GM23338 (cell line): Measurements from ENCODE around the gene KLHL22. TPM values are rescaled to one million over a fixed set of nuclear protein-coding genes. Genes with fewer than 3 reads are reported as not detected.

ENCODE experiments used
- polyA plus RNA-seq: library from polyadenylated mRNA; unstranded; fragments of >200 nt; fragmentation: Nextera tagmentation; extraction: Ambion mirVana; gene quantifications from 2 replicates; pipeline ENCODE4 v1.2.1, GENCODE V29; 2016
- small RNA-seq: library from RNA; depleted of rRNA; stranded (forward); fragments of <200 nt; gene quantifications from one replicate; pipeline ENCODE3, GENCODE V24; 2014; ENCODE audit warnings: low replicate concordance
- total RNA-seq: library from RNA; depleted of rRNA; stranded (reverse); fragments of >200 nt; shearing (Covaris generic); gene quantifications from 2 replicates; pipeline ENCODE4 v1.2.3, GENCODE V29; 2014; rRNA removed

The KLHL22 gene
- total and polyA plus RNA-seq, 2 experiments from 2014 or later, result 2.4 to 16.0 TPM

Small RNA genes within 50 kb of the gene (small RNA-seq; reads per million reads assigned to genes)
- gene RF00019 (not detected), gene RN7SL812P (not detected), gene RNU6-225P (not detected), gene RNY1P9 (not detected)

Other genes starting within 250 kb of the KLHL22 start
- 33.4 and 38.4 TPM in 2 replicates for gene RTN4R, start 227.5 kb downstream of the KLHL22 start, total RNA-seq
- 10.6 and 12.9 TPM in 2 replicates for gene RTN4R, start 227.5 kb downstream of the KLHL22 start, polyA plus RNA-seq
- 66.3 and 72.1 TPM in 2 replicates for gene DGCR6L, start 175.7 kb downstream of the KLHL22 start, total RNA-seq
- 82.4 and 85.9 TPM in 2 replicates for gene DGCR6L, start 175.7 kb downstream of the KLHL22 start, polyA plus RNA-seq
- gene ZNF74, start 101.6 kb downstream of the KLHL22 start, total RNA-seq, result 78.2 and 94.0 TPM in 2 replicates
- 16.1 and 17.0 TPM in 2 replicates for gene ZNF74, start 101.6 kb downstream of the KLHL22 start, polyA plus RNA-seq
- 16.6 and 17.0 TPM in 2 replicates for gene SCARF2, start 58.0 kb downstream of the KLHL22 start, total RNA-seq
- 1.8 and 2.2 TPM in 2 replicates for gene SCARF2, start 58.0 kb downstream of the KLHL22 start, polyA plus RNA-seq
- 32.0 and 43.5 TPM in 2 replicates for gene MED15, start 11.8 kb upstream of the KLHL22 start, total RNA-seq
- gene MED15, start 11.8 kb upstream of the KLHL22 start, polyA plus RNA-seq, result 27.7 and 29.2 TPM in 2 replicates